ENCODE results near the gene RTEL1. TPM values are rescaled to one million over a fixed set of nuclear protein-coding genes. Genes with fewer than 3 reads are reported as not detected.

RTEL1 gene
- total and polyA plus RNA-seq, 9 of the 15 experiments (the other 6 are each of a cell fraction or from before 2014, with no cell fraction given), result 0.36 to 61.0 (median 17.9) TPM

DNA sequence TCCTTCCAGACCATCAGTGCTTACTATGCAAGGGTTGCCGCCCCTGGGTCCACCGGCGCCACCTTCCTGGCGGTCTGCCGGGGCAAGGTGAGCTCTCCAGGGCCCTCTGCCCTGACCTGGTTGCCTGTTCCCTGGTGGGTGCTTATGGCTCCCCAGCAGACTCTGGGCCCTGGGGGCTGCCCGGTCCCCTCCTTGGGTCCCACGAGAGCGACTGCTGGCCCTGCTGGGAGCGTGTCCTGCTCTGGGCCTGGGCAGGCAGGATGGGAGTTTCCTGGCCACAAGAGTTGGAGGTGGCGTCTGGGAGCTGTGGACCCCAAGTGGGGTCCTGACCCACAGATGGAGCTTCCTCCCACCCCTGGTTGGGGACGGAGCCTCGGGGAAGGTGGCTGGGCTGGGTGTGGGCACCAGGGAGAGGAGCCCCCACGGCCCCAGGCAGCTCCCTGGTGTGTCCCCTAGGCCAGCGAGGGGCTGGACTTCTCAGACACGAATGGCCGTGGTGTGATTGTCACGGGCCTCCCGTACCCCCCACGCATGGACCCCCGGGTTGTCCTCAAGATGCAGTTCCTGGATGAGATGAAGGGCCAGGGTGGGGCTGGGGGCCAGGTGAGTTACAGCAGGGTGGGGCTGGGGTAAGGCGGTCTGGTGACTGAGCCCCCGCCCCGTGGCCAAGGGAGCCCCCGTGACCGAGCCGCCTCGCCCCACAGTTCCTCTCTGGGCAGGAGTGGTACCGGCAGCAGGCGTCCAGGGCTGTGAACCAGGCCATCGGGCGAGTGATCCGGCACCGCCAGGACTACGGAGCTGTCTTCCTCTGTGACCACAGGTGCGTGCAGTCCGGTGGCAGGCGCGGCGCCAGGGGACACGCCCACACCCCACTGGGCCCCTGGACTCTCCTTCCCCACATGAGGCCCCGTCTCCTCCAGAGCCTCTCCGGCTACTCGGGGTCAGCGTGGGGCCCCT lies 31.2 kb downstream of the RTEL1 start:
- POLR2A ChIA-PET, result interaction anchor here (0.6 kb wide), 1 partner anchor 457 kb away, joined by 3 read pairs; no protein-coding TSS in a partner anchor
- WGBS (ENCODE audit: insufficient coverage, low coverage, missing lambda C conversion rate), result 97% methylated on average over 14 of the region's 44 CpGs

More for the DNA sequence above, 31.2 kb downstream of the RTEL1 start:
- H3K4me3 ChIP-seq, result no peak overlapping the region
- H3K9ac ChIP-seq (ENCODE audit: insufficient read depth in 1 of 2, low read depth in 2 of 2, low read length in 2 of 2), result peak overlapping the region in 1 of 2 experiments; percentile 45; a peak in 1 of 4 replicates
- H2AFZ ChIP-seq (ENCODE audit: low read depth, low read length), result no peak overlapping the region
- H3K4me1 ChIP-seq (replicated peaks in 1 of 2; ENCODE audit: control insufficient read depth in 2 of 2, insufficient read depth in 2 of 2, low read length in 2 of 2), result peaks cover 9 to 69% of the 10 kb centered on the region in 2 experiments
- TF ChIP-seq HDAC3 (IDR thresholded peaks at IDR 0.05; ENCODE audit: borderline replicate concordance, partially characterized antibody), result no peak
- TF ChIP-seq MCM2 (IDR thresholded peaks at IDR 0.05; ENCODE audit: low read depth), result no peak
- peak; percentile 29; the same call in 1 of the 2 replicates for TF ChIP-seq POLR2A (conservative IDR thresholded peaks at IDR 0.05)
- TF ChIP-seq, protein P1, sequence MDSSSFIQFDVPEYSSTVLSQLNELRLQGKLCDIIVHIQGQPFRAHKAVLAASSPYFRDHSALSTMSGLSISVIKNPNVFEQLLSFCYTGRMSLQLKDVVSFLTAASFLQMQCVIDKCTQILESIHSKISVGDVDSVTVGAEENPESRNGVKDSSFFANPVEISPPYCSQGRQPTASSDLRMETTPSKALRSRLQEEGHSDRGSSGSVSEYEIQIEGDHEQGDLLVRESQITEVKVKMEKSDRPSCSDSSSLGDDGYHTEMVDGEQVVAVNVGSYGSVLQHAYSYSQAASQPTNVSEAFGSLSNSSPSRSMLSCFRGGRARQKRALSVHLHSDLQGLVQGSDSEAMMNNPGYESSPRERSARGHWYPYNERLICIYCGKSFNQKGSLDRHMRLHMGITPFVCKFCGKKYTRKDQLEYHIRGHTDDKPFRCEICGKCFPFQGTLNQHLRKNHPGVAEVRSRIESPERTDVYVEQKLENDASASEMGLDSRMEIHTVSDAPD (CRISPR knock-in tag; IDR thresholded peaks at IDR 0.05), result no peak
- peak; percentile 70 for TF ChIP-seq POLR2G (IDR thresholded peaks at IDR 0.05; ENCODE audit: low read depth, low read length)
- no peak for TF ChIP-seq ZNF121 (CRISPR knock-in tag; conservative IDR thresholded peaks at IDR 0.05)
- TF ChIP-seq PCBP1 (IDR thresholded peaks at IDR 0.05; ENCODE audit: low read depth, low read length, poor library complexity, severe bottlenecking), result peak; percentile 4
- TF ChIP-seq SUPT5H (IDR thresholded peaks at IDR 0.05), result no peak
- TF ChIP-seq GABPB2 (CRISPR knock-in tag; conservative IDR thresholded peaks at IDR 0.05), result no peak
- TF ChIP-seq SAFB2 (IDR thresholded peaks at IDR 0.05; ENCODE audit: borderline replicate concordance, low read depth, low read length, severe bottlenecking), result no peak
- peak; percentile 28 for TF ChIP-seq RBFOX2 (IDR thresholded peaks at IDR 0.05; ENCODE audit: low read depth, low read length)
- no peak for TF ChIP-seq MAZ (CRISPR knock-in tag; conservative IDR thresholded peaks at IDR 0.05 in 1 of 2, IDR thresholded peaks at IDR 0.05 in 1 of 2)
- no peak for FAIRE-seq
- in situ Hi-C loops (cut with MboI), result no loop called here
- ATAC-seq, result no peak
- no peak for DNase-seq (ENCODE audit: extremely low read depth in 1 of 4, low spot score in 3 of 4)
- peaks cover 26% of the 10 kb centered on the region; the same call in 2 of the 3 replicates for H3K36me3 ChIP-seq (ENCODE audit: control insufficient read depth, insufficient read depth, low read length)
- no TSS peak for BruUV-seq (replicated peaks)
- CTCF ChIA-PET (ENCODE audit: low intra/inter-chr PET ratio), result no interaction called here
- intact Hi-C loops (cut with micrococcal nuclease), result no loop called here
- H3K9me3 ChIP-seq (replicated peaks; ENCODE audit: control insufficient read depth, insufficient read depth, low read depth, low read length), result no peaks in the 10 kb centered on the region
- H4K20me1 ChIP-seq (replicated peaks; ENCODE audit: control insufficient read depth, insufficient read depth, low read length), result no peaks in the 10 kb centered on the region
- no peaks in the 10 kb centered on the region for H3K9me1 ChIP-seq (ENCODE audit: control insufficient read depth, insufficient read depth, low read length)
- H3K4me2 ChIP-seq (ENCODE audit: insufficient read depth, low read length), result no peak overlapping the region
- no peaks in the 10 kb centered on the region for H3K27me3 ChIP-seq (ENCODE audit: control insufficient read depth in 2 of 2, insufficient read depth in 2 of 2, low read length in 2 of 2)
- H3K27ac ChIP-seq (ENCODE audit: extremely low read depth, low read depth, low read length), result no peak overlapping the region
- no peaks in the 10 kb centered on the region for H3K79me2 ChIP-seq (ENCODE audit: control insufficient read depth, insufficient read depth, low read length)
